Motor neuron (in vitro differentiated cells): Measurements from ENCODE around the gene BIRC5. TPM values are rescaled to one million over a fixed set of nuclear protein-coding genes. Genes with fewer than 3 reads are reported as not detected.

Source experiments
- ATAC-seq, 8 experiments: fragments of 200-7000 bp; cut with Tn5 transposase; replicated peaks in 6 of 8; 2 replicates each; pipeline ENCODE4 v1.8.0; 2021; ENCODE audit warnings: mild to moderate bottlenecking in 8 of 8, moderate library complexity in 8 of 8
- H3K27ac ChIP-seq, 2 donors: fragments of 250-450 bp; sonication (Bioruptor Pico); 2 replicates each; pipeline ENCODE4 v1.9.0; 2021; ENCODE audit warnings: antibody characterized with exemption in 2 of 2, mild to moderate bottlenecking in 2 of 2, moderate library complexity in 1 of 2
- H3K4me1 ChIP-seq, 2 donors: fragments of 250-450 bp; sonication (Bioruptor Pico); replicated peaks in 1 of 2; 2 replicates each; pipeline ENCODE4 v1.6.1; 2021; ENCODE audit warnings: antibody characterized with exemption in 2 of 2, mild to moderate bottlenecking in 2 of 2, moderate library complexity in 1 of 2
- H3K4me3 ChIP-seq, 5 donors: fragments of 250-450 bp; sonication (Bioruptor Pico); 2 replicates each; pipeline ENCODE4 v1.9.0; 2021; ENCODE audit warnings: antibody characterized with exemption in 5 of 5, mild to moderate bottlenecking in 5 of 5, moderate library complexity in 4 of 5
- WGBS, 10 experiments: fragments of 450-650 bp; shearing (Covaris generic); methylation state at CpG; one replicate each; pipeline ENCODE4 v1.0.0; 2022; 5-methylcytosine and 5-hydroxymethylcytosine counted together
- in situ Hi-C, 9 experiments: fragments of 400-800 bp; cut with MboI; loops; one replicate each; pipeline ENCODE4 v1.15.0; 2021; ENCODE audit warnings: low sequenced_read_pairs in 9 of 9, low pct_unique_long_range_greater_than_20kb in 2 of 9; ENCODE audit not compliant: unreplicated experiment in 9 of 9
- total RNA-seq, 8 experiments: library from RNA; unstranded; fragments of 300-600 nt; gene quantifications; 2 replicates each; pipeline versions ENCODE4 v1.2.3 to v1.2.4, GENCODE V29; 2022

The BIRC5 gene
- total RNA-seq, 8 experiments from 2014 or later: 0.46 to 72.6 (median 3.1) TPM

- no peak overlapping the region for H3K4me3 ChIP-seq
- H3K27ac ChIP-seq: no peak overlapping the region
- in situ Hi-C loops: no loop called here
Measured at GRCh38 chr17:78174870-78175642, 39.0 kb upstream of the BIRC5 start.

GRCh38 chr17:78175643-78175981 is 38.4 kb upstream of the BIRC5 start:
- WGBS, 10 experiments: 90 to 100% (median 100%) methylated on average over 2 to 3 of the region's 14 CpGs; no CpG with 5 or more reads in 7 of the 10 experiments
- H3K4me1 ChIP-seq: peaks cover 2 to 4% of the 10 kb centered on the region in 2 donors
- in situ Hi-C loops: no loop called here

More at GRCh38 chr17:78174870-78175642, 39.0 kb upstream of the BIRC5 start:
- no peak for ATAC-seq
- peaks cover 2 to 4% of the 10 kb centered on the region in 2 donors for H3K4me1 ChIP-seq
- WGBS, 10 experiments: 80 to 98% (median 84%) methylated on average over 1 to 16 of the region's 28 CpGs; no CpG with 5 or more reads in 5 of the 10 experiments

GRCh38 chr17:78176548-78177025 is 37.5 kb upstream of the BIRC5 start:
- no peak overlapping the region for H3K4me3 ChIP-seq
- WGBS, 10 experiments: 0% methylated on average over 1 of the region's 14 CpGs; no CpG with 5 or more reads in 9 of the 10 experiments
- in situ Hi-C loops: no loop called here
- peak; percentile 61 to 89 (median 86) for ATAC-seq
- H3K27ac ChIP-seq: no peak overlapping the region
- peaks cover 2 to 4% of the 10 kb centered on the region in 2 donors for H3K4me1 ChIP-seq

More at GRCh38 chr17:78175643-78175981, 38.4 kb upstream of the BIRC5 start:
- no peak for ATAC-seq
- Histone ChIP-seq H3K4me3 (no peak overlapping the region), H3K27ac (no peak overlapping the region)

- H3K4me1 ChIP-seq: peaks cover 0 to 4% of the 10 kb centered on the region in 2 donors
- 50 to 100% (median 98%) methylated on average over 1 to 9 of the region's 17 CpGs; no CpG with 5 or more reads in 2 of the 10 experiments for WGBS, 10 experiments
- H3K4me3 ChIP-seq: no peak overlapping the region
- ATAC-seq: peak in 1 of 8 experiments; percentile 9
- in situ Hi-C loops: no loop called here
- no peak overlapping the region for H3K27ac ChIP-seq
Measured at GRCh38 chr17:78179372-78179771, 34.7 kb upstream of the BIRC5 start.

GRCh38 chr17:78180083-78180482 is 34.0 kb upstream of the BIRC5 start:
- no peak for ATAC-seq
- in situ Hi-C loops: no loop called here
- H3K4me3 ChIP-seq: no peak overlapping the region
- no peak overlapping the region for H3K27ac ChIP-seq
- 77 to 100% (median 92%) methylated on average over 1 to 11 of the region's 14 CpGs; no CpG with 5 or more reads in 1 of the 10 experiments for WGBS, 10 experiments
- H3K4me1 ChIP-seq: peaks cover 0 to 4% of the 10 kb centered on the region in 2 donors

GRCh38 chr17:78180508-78180907 is 33.5 kb upstream of the BIRC5 start:
- WGBS, 10 experiments: 82 to 100% (median 92%) methylated on average over 1 to 2 of the region's 2 CpGs; no CpG with 5 or more reads in 1 of the 10 experiments
- peaks cover 2 to 4% of the 10 kb centered on the region in 2 donors for H3K4me1 ChIP-seq
- no peak for ATAC-seq
- in situ Hi-C loops: no loop called here
- H3K27ac ChIP-seq: no peak overlapping the region
- no peak overlapping the region for H3K4me3 ChIP-seq

GRCh38 chr17:78182504-78182903 is 31.5 kb upstream of the BIRC5 start:
- WGBS, 10 experiments: 84 to 100% (median 94%) methylated on average over 2 to 10 of the region's 13 CpGs; no CpG with 5 or more reads in 4 of the 10 experiments
- in situ Hi-C loops: no loop called here
- Histone ChIP-seq H3K4me1 (peaks cover 0 to 7% of the 10 kb centered on the region in 2 donors), H3K27ac (no peak overlapping the region), H3K4me3 (no peak overlapping the region)
- no peak for ATAC-seq

GRCh38 chr17:78183916-78184315 is 30.1 kb upstream of the BIRC5 start:
- WGBS, 10 experiments: 57 to 100% (median 95%) methylated on average over 1 to 7 of the region's 12 CpGs; no CpG with 5 or more reads in 3 of the 10 experiments
- Histone ChIP-seq H3K27ac (no peak overlapping the region), H3K4me3 (no peak overlapping the region), H3K4me1 (peaks cover 0 to 16% of the 10 kb centered on the region in 2 donors)
- in situ Hi-C loops: no loop called here
- no peak for ATAC-seq

GRCh38 chr17:78184351-78184750 is 29.7 kb upstream of the BIRC5 start:
- whole genome bisulfite sequencing, 10 experiments: 50 to 100% (median 83%) methylated on average over 1 to 8 of the region's 10 CpGs; no CpG with 5 or more reads in 3 of the 10 experiments
- no peak overlapping the region for H3K27ac ChIP-seq
- in situ Hi-C loops: no loop called here
- no peak overlapping the region for H3K4me3 ChIP-seq
- ATAC-seq: no peak
- peaks cover 0 to 16% of the 10 kb centered on the region in 2 donors for H3K4me1 ChIP-seq

- H3K27ac ChIP-seq: no peak overlapping the region
- WGBS, 10 experiments: 80 to 100% (median 88%) methylated on average over 1 to 6 of the region's 9 CpGs; no CpG with 5 or more reads in 3 of the 10 experiments
- peaks cover 0 to 16% of the 10 kb centered on the region in 2 donors for H3K4me1 ChIP-seq
- no peak for ATAC-seq
- no peak overlapping the region for H3K4me3 ChIP-seq
- in situ Hi-C loops: no loop called here
Measured at GRCh38 chr17:78184868-78185267, 29.2 kb upstream of the BIRC5 start.

- Histone ChIP-seq H3K4me3 (peak overlapping the region in 2 of 5 donors; percentile 43 to 46), H3K27ac (no peak overlapping the region), H3K4me1 (peaks cover 0 to 16% of the 10 kb centered on the region in 2 donors)
- 0 to 100% (median 63%) methylated on average over 1 to 6 of the region's 10 CpGs; no CpG with 5 or more reads in 2 of the 10 experiments for WGBS, 10 experiments
- in situ Hi-C loops: no loop called here
- peak in 3 of 8 experiments; percentile 22 to 33 (median 33) for ATAC-seq
Measured at GRCh38 chr17:78185981-78186691, 27.9 kb upstream of the BIRC5 start.

- WGBS, 10 experiments: 0 to 60% (median 9%) methylated on average over 1 to 16 of the region's 57 CpGs; no CpG with 5 or more reads in 2 of the 10 experiments
- in situ Hi-C loops: no loop called here
- H3K27ac ChIP-seq: no peak within 1 kb of the TSS
- H3K4me1 ChIP-seq: peaks cover 0 to 16% of the 10 kb centered on the region in 2 donors
- peak within 1 kb of the TSS; percentile 24 to 50 (median 43) for H3K4me3 ChIP-seq
- peak; percentile 95 to 98 (median 97) for ATAC-seq
Measured at GRCh38 chr17:78186692-78187595, 27.1 kb upstream of the BIRC5 start, which contains the start of the genes AFMID and TK1. Gene AFMID, plus strand, starts transcription at chr17:78187362. Its CDS starts 9 bp downstream, at chr17:78187371. Gene TK1, minus strand, starts transcription at chr17:78187052. Its CDS starts 58 bp downstream, at chr17:78186994.
